GM18498 (cell line): ENCODE measurements around the gene PLA2G4C.

ENCODE experiments used
- ATAC-seq: cut with Tn5 transposase; IDR thresholded peaks from one replicate; pipeline ENCODE4 v1.9.1; 2021; ENCODE audit warnings: mild to moderate bottlenecking, moderate library complexity; ENCODE audit not compliant: unreplicated experiment

Gene PLA2G4C

DNA sequence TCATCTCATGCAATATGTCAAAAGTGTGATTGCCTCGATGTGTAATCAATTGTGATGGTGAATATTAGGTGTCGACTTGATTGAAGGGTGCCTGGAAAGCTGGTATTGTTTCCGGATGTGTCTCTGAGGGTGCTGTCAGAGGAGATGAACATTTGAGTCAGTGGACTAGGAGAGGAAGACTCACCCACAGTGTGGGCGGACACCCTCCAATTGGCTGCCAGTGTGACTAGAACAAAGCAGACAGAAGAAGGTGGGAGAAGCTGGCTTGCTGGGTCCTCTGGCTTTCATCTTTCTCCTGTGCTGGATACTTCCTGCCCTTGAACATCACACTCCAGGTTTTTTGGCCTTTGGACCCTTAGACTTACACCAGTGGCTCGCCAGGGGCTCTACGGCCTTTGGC is 51.3 kb downstream of the PLA2G4C start:
- ATAC-seq, result no peak

DNA sequence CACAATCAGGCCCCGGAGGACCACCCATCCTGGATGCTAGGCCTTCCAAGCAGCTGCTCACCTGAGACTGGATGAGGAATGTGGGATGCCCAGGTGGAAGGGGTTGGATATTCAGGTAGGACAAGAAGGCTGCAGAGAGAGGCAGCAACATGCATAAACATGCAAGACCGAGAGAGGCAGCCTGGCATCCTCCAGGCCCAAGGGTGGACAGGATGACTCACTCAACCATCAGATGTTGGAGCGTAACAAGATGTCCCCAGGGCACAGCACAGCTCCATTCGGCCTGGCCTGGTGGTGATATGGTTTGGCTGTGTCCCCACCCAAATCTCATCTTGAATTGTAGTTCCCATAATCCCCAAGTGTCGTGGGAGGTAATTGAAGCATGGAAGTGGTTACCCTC is 56.8 kb downstream of the PLA2G4C start:
- ATAC-seq, result no peak

DNA sequence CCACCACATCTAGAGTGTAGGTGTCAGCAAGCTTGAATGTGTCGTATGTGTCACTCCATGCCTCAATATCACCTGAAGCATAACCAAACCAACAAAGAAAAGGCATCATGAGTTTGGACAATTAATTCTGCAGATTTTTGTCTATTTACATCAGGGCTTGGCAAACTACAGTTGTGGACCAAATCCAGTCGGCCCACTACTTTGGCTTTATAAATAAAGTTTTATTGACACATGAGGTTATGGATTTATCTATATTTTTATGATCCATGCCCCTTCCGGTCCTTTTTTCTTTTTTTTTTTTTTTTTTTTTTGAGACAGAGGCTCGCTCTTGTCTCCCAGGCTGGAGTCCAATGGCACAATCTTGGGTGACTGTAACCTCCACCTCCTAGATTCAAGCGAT is 57.5 kb downstream of the PLA2G4C start:
- ATAC-seq, result no peak

DNA sequence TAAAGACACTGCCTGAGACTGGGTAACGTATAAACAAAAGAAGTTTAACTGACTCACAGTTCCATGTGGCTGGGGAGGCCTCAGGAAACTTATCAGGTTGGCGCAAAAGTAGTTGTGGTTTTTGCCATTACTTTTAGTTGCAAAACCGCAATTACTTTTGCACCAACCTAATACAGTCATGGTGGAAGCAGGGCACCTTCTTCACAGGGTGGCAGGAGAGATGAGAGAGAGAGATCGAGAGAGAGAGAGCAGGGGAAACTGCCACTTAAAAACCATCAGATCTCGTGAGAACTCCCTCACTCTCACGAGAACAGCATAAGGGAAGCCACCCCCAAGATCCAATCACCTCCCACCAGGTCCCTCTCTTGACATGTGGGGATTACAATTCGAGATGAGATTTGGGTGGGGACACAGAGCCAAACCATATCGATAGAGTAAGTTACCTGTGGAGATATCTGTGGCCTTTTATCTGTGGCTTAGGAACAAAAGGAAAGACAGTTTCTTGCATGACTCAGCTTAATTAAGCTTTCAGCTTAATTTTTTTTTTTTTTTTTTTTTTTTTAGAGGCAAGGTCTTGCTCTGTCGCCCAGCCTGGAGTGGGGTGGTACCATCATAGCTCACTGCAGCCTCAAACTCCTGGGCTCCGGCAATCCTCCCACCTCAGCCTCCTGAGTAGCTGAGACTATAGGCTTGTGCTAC is 59.1 kb downstream of the PLA2G4C start:
- ATAC-seq, result no peak

DNA sequence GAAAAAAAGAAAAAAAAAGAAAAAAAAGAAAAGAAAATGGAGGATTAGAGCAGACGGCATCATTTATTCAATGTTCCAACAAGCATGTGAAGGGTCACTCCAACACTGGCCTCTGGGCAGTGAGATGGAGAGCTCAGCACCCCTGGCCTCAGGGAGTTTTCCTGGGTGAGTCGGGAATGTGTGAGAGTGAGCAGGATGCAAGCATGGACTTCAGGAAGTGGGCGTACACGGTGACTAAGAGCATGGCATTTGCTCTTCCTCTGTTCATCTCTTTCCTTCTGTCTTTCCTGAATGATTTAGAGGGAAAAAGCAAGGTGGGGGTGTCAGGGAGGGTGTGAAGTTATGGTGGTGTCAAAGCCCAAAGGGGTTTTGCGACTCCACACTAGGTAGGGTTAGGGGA is 66.1 kb downstream of the PLA2G4C start:
- ATAC-seq, result no peak

DNA sequence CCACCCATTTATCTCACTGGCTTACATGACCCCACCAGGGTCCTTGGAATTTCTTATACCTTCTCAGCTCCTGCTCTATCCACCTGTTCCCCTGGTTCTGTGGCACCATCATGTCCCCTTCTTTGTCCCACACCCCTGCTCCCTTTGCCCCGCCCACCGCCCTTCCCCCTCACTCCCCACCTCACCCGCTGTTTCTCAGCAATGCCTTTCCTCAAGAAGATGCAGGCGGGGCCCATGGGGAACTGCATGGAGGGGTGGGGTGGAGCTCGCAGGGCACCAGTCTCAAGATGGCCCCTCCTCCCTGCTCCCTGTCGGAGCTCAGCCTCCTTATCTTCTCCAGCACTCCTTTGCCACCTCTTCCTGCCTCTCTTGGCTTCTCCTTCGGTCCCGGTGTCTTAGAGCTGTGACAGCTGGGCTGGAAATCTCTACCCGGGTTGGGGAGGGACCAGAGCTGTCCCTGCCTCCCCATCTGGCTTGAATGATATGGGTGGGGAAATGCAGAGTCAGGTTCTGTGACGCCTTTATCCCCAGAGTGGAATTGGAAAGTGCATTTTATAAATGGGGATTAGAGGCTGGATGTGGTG is 66.8 kb downstream of the PLA2G4C start, which contains the start of gene CABP5:
CABP5 (minus strand) TSS at position 405 of the 584 bp plus-strand sequence; CDS start at position 248, 157 bp downstream.
- no peak for ATAC-seq

GRCh38 chr19:48041877-48042580 is 68.6 kb downstream of the PLA2G4C start:
- no peak for ATAC-seq

DNA sequence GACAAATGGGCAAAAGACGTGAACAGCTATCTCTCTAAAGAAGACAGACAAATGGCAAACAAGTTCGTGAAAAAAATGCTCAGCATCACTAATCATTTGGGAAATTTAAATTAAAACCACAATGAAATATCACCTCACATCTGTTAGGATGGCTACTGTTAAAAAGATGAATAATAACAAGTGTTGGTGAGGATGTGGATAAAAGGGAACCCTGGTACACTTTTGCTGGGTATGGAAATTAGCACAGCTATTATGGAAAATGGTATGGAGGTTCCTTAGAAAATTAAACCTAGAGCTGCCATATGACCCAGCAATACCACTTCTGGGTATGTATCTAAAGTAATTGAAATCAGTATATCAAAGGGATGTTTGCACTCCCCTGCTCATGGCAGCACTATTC is 73.9 kb downstream of the PLA2G4C start:
- ATAC-seq, result no peak

DNA sequence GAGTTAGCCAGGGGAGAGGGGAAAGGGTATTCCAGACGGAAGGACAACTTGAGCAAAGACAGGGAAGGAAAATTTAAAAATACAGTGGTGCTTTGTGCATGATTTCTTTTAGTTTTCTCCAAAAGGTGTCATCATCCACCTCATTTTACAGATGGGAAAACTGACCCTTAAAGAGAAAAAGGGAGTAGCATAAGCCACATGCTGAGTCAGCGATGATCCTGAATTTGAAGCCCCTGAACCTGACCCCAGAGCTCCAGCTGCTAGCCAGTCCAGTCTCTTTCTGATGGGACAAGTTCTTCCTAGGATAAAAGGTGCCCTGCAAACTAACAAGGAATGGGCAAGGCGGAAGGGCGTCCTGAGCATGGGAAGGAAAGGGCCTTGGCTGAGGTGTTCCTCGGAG is 77.0 kb downstream of the PLA2G4C start:
- ATAC-seq, result no peak

GRCh38 chr19:48030073-48030472 is 80.5 kb downstream of the PLA2G4C start:
- ATAC-seq, result no peak

DNA sequence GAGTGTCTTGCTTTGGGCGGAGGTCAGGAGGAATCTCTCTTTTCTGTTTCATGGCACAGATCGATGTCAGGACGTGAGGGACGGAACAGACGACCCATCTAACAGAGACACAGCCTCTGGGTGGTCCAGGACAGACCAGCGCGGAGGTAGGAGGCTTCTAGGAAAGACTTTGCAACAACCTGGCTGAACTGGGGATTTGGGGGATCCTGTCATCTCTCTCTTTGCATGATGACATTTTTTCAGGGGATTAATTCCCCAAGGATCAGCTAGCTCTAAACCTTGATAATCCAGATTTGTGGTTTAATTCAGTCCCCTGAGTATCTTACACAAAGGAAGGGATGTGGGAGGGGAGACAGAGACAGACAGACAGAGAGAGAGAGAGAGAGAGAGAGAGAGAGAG is 81.2 kb downstream of the PLA2G4C start:
- no peak for ATAC-seq

DNA sequence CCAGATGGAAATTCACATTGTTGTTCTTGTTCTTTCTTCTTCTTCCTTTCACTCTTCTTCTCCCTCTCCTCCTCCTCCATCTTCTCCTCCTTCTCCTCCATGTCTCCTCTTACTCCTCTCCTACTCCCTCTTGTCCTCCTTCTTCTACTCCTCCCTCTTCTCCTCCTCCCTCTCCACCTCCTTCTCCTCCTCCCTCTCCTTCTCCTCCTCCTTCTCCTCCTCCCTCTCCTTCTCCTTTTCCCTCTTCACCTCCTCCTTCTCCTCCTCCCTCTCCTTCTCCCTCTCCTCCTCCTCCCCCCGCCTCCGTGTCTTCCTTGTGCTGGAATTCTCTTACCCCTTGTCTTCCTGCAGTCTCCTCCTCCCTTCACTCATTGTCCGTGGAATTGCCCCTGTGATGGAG is 85.1 kb downstream of the PLA2G4C start:
- no peak for ATAC-seq

DNA sequence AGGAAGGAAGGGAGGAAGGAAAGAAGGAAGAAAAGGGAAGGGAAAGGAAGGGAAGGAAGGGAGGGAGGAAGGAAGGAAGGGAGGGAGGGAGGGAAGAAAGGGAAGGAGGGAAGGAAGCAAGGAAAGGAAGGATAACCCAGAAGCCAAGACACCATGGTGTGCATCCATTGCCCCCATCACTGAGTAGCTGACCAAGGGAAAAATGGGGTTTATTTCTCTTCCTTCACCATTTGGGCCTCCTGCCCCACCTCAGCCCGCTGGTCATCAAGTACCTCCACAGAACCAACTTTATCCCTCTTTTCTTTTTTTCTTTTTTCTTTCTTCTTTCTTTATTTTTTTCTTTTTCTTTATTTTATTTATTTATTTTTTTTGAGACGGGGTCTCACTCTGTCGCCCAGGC is 87.1 kb downstream of the PLA2G4C start:
- ATAC-seq, result no peak

DNA sequence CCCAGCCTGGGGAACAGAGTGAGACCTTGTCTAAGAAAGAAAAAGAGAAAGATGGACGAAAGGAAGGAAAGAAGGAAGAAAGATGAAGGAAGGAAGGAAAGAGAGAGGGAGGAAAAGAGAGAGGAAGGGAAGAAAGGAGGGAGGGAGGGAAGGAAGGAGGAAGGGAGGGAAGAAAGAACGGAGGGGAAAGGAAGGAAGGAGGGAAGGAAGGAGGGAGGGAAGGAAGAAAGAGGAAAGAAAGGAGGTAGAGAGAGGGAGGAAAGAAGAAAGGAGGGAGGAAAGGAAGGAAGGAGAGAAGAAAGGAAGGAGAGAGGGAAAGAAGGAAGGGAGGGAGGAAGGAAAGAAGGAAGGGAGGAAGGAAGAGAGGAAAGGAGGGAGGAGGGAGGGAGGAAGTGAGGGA is 87.6 kb downstream of the PLA2G4C start:
- no peak for ATAC-seq

GRCh38 chr19:48020686-48021085 is 89.9 kb downstream of the PLA2G4C start:
- ATAC-seq, result no peak

- no peak for ATAC-seq
Measured at GRCh38 chr19:48010932-48011758, 99.5 kb downstream of the PLA2G4C start.

DNA sequence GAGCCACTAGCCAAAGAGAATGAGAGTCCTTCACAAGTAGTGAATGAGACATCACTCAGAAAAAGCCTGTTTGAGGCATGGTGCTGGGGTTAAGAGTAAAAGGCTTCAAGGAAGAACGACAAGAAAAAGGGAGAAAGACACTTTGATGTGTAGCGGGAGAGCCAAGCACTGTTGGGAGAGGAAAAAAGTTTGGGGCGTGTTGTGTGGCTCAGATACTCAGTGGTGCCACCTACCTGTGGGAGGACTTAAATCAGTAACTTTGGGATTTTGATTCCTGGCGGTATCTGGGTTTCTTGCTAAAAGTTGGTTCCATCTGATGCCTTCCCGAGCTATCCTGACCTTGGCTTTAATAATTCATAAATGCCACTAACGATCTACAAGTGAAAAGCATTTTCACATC is 103.9 kb downstream of the PLA2G4C start:
- ATAC-seq, result no peak

GRCh38 chr19:48004236-48004635 is 106.4 kb downstream of the PLA2G4C start:
- ATAC-seq, result no peak

DNA sequence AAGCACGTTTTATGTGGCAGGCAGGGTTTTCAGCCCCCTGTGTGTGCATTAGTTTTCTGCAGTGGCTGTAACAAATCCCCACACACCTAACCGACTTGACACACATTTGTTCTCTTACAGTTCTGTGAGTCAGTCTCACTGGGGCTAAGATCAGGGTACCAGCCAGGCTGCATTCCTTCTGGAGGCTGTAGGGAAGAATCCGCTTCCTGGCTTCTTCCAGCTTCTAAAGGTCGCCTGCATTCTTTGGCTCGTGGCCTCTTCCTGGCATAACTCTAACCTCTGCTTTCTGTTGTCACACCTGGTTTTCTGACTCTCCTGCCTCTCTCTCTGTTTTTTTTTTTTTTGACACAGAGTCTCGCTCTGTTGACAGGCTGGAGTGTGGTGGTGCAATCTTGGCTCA is 109.8 kb downstream of the PLA2G4C start:
- no peak for ATAC-seq

- ATAC-seq, result no peak
Measured at GRCh38 chr19:47998800-47999199, 111.8 kb downstream of the PLA2G4C start.
